Iris pigment epithelial cell (primary cell): ENCODE data around the gene RAB6B.

Source experiments
- DNase-seq: peaks from one replicate; pipeline ENCODE4 v3.0.0-alpha.2; 2011; ENCODE audit warnings: low read depth

Gene RAB6B

GRCh38 chr3:133880886-133881455 is 14.7 kb downstream of the RAB6B start:
- no peak for DNase-seq

GRCh38 chr3:133880287-133880686 is 15.4 kb downstream of the RAB6B start:
- no peak for DNase-seq

GRCh38 chr3:133878518-133878917 is 17.2 kb downstream of the RAB6B start:
- DNase-seq, result no peak

- DNase-seq, result no peak
Measured at GRCh38 chr3:133877221-133877620, 18.5 kb downstream of the RAB6B start.

- no peak for DNase-seq
Measured at GRCh38 chr3:133874761-133875438, 20.8 kb downstream of the RAB6B start.

- no peak for DNase-seq
Measured at GRCh38 chr3:133874344-133874743, 21.3 kb downstream of the RAB6B start.

- DNase-seq, result no peak
Measured at GRCh38 chr3:133872781-133873180, 22.9 kb downstream of the RAB6B start.

GRCh38 chr3:133872161-133872560 is 23.5 kb downstream of the RAB6B start:
- no peak for DNase-seq

- DNase-seq, result no peak
Measured at GRCh38 chr3:133871368-133872090, 24.2 kb downstream of the RAB6B start.

GRCh38 chr3:133870822-133871221 is 24.9 kb downstream of the RAB6B start:
- no peak for DNase-seq

GRCh38 chr3:133869586-133869985 is 26.1 kb downstream of the RAB6B start:
- DNase-seq, result no peak

- no peak for DNase-seq
Measured at GRCh38 chr3:133868758-133869475, 26.8 kb downstream of the RAB6B start.

GRCh38 chr3:133868186-133868585 is 27.5 kb downstream of the RAB6B start:
- DNase-seq, result no peak

- DNase-seq, result no peak
Measured at GRCh38 chr3:133866141-133866540, 29.5 kb downstream of the RAB6B start.

- no peak for DNase-seq
Measured at GRCh38 chr3:133865136-133865855, 30.4 kb downstream of the RAB6B start.

GRCh38 chr3:133864616-133865015 is 31.1 kb downstream of the RAB6B start:
- DNase-seq, result no peak

GRCh38 chr3:133863911-133864310 is 31.8 kb downstream of the RAB6B start:
- no peak for DNase-seq

GRCh38 chr3:133862161-133862560 is 33.5 kb downstream of the RAB6B start:
- DNase-seq, result no peak

- DNase-seq, result no peak
Measured at GRCh38 chr3:133860519-133860918, 35.2 kb downstream of the RAB6B start.

GRCh38 chr3:133859381-133860234 is 36.1 kb downstream of the RAB6B start:
- no peak for DNase-seq

GRCh38 chr3:133857767-133858166 is 37.9 kb downstream of the RAB6B start:
- DNase-seq, result no peak
